Measurements from ENCODE around the gene EDDM3A. TPM values are rescaled to one million over a fixed set of nuclear protein-coding genes. Genes with fewer than 3 reads are reported as not detected.

EDDM3A gene
- polyA plus RNA-seq, 1 experiment: not detected

DNA sequence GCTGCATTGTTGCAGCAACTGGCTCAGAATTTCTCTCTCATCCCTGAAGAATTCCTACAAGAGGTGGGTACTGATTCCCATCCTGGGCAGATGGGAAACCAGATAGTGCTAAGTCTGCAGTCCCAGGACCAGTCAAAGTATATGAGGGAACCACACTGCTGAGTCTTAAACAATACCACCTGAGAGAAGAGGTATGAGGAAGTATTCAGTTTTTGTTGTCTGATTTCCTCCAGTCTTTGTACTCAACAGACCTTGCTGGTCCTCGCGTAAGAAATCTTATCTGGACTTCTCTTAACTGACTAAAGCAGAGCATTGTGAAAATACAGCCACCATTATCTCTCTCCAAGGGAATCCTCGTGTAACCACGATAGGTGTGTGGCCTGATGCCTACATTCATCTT is 3.6 kb upstream of the EDDM3A start:
- Histone ChIP-seq H3K9me3 (ENCODE audit: control insufficient read depth, insufficient read depth, low read length) (no peaks in the 10 kb centered on the region), H3K27ac (ENCODE audit: low read depth, low read length) (no peak overlapping the region), H3K4me3 (ENCODE audit: low read depth, low read length) (no peak overlapping the region), H3K27me3 (ENCODE audit: control insufficient read depth, insufficient read depth, low read length) (no peaks in the 10 kb centered on the region)
- DNase-seq (ENCODE audit: low read depth, low spot score): no peak
- TF ChIP-seq, protein P1, sequence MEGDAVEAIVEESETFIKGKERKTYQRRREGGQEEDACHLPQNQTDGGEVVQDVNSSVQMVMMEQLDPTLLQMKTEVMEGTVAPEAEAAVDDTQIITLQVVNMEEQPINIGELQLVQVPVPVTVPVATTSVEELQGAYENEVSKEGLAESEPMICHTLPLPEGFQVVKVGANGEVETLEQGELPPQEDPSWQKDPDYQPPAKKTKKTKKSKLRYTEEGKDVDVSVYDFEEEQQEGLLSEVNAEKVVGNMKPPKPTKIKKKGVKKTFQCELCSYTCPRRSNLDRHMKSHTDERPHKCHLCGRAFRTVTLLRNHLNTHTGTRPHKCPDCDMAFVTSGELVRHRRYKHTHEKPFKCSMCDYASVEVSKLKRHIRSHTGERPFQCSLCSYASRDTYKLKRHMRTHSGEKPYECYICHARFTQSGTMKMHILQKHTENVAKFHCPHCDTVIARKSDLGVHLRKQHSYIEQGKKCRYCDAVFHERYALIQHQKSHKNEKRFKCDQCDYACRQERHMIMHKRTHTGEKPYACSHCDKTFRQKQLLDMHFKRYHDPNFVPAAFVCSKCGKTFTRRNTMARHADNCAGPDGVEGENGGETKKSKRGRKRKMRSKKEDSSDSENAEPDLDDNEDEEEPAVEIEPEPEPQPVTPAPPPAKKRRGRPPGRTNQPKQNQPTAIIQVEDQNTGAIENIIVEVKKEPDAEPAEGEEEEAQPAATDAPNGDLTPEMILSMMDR (IDR thresholded peaks at IDR 0.05; ENCODE audit: low read depth, low read length): no peak
- ChIA-PET CTCF (no interaction called here), POLR2A (no interaction called here)

DNA sequence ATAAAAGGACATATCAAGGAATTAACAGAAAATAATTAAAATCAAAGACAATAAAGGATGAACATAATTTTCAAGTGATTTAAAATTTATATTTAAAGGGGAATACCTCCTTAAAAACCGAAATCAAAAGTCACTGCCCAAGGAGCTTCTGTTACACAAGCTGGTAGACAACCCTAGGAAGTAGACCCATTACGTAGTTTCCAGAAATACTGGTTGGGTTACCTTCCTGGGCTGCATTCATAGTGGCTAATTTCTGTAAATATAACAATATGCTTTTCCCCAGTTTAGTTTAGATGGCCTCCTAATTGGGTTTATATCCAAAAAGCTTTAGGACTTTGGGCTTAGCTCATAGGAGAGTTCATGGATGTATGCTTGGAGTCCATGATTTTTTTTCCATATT is 2.1 kb upstream of the EDDM3A start:
- no peaks in the 10 kb centered on the region for H3K9me3 ChIP-seq (ENCODE audit: control insufficient read depth, insufficient read depth, low read length)
- no peaks in the 10 kb centered on the region for H3K27me3 ChIP-seq (ENCODE audit: control insufficient read depth, insufficient read depth, low read length)
- H3K27ac ChIP-seq (ENCODE audit: low read depth, low read length): no peak overlapping the region
- no peak for DNase-seq (ENCODE audit: low read depth, low spot score)
- POLR2A ChIA-PET: no interaction called here
- H3K4me3 ChIP-seq (ENCODE audit: low read depth, low read length): no peak overlapping the region
- TF ChIP-seq, protein P1 (IDR thresholded peaks at IDR 0.05; ENCODE audit: low read depth, low read length): no peak
- CTCF ChIA-PET: interaction anchor here (1.1 kb wide), 1 partner anchor 53 kb away, joined by 3 read pairs; no protein-coding TSS in a partner anchor

DNA sequence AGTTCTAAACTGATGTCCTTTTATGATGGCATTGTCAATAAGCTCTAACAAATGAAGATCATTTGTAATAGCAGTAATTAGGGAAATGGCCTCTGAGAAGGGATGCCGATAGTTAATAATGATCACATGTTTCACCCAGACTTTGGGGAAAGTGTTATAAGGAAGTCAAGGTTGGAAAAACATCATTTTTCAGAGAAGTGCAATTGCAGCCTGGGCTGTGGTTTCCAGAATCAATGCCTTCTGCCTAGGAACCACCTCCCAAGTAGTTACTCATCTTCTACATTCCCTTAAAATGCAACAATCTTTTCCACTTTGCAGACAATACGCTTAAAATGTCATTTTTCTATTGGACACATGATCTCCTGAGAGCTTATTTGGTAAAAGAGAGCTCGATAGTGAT is 879 bp downstream of the EDDM3A start:
- Histone ChIP-seq H3K27me3 (ENCODE audit: control insufficient read depth, insufficient read depth, low read length) (no peaks in the 10 kb centered on the region), H3K9me3 (ENCODE audit: control insufficient read depth, insufficient read depth, low read length) (no peaks in the 10 kb centered on the region), H3K4me3 (ENCODE audit: low read depth, low read length) (no peak overlapping the region), H3K27ac (ENCODE audit: low read depth, low read length) (no peak overlapping the region)
- ChIA-PET POLR2A (no interaction called here), CTCF (interaction anchor here (1.4 kb wide), 1 partner anchor 224 kb away, joined by 5 read pairs; no protein-coding TSS in a partner anchor)
- DNase-seq (ENCODE audit: low read depth, low spot score): no peak
- TF ChIP-seq, protein P1 (IDR thresholded peaks at IDR 0.05; ENCODE audit: low read depth, low read length): no peak

DNA sequence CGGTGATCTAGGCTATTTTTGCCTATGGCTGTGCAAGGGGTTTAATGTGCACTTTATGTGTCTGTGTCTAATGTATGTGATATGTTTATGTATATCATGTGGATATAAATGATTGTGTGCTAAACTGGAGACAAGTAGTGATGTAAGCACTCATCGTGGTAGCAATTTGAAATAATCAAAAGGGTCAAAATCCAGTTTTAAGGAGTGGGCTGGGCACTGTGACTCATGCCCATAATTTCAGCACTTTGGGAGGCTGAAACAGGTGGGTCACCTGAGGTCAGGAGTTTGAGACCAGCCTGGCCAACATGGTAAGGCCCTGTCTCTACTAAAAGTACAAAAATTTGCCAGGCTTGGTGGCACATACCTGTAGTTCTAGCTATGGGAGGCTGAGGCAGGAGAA is 2.8 kb downstream of the EDDM3A start:
- H3K27ac ChIP-seq (ENCODE audit: low read depth, low read length): no peak overlapping the region
- TF ChIP-seq, protein P1 (IDR thresholded peaks at IDR 0.05; ENCODE audit: low read depth, low read length): no peak
- no peak for DNase-seq (ENCODE audit: low read depth, low spot score)
- no peak overlapping the region for H3K4me3 ChIP-seq (ENCODE audit: low read depth, low read length)
- POLR2A ChIA-PET: no interaction called here
- H3K27me3 ChIP-seq (ENCODE audit: control insufficient read depth, insufficient read depth, low read length): no peaks in the 10 kb centered on the region
- H3K9me3 ChIP-seq (ENCODE audit: control insufficient read depth, insufficient read depth, low read length): peaks cover 12% of the 10 kb centered on the region; the same call in 1 of the 2 replicates
- CTCF ChIA-PET: no interaction called here

DNA sequence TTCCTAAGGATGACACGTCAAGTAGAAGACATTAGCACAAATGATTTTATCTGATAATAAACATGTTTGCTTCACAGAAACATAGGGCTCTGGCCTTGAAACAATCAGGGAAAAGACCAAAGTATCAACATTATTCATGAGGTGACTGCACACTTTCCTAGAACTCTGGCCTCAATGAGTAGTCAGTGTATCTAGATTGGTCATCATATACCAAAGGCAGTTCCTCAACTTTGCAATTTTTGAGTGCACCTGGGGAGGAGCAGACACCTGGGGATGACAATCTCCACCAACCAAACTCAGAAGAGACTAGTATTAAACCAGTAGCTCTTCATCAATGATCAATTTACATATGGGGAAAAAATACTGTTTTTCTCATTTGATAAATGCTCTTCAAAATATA is 4.5 kb downstream of the EDDM3A start:
- ChIA-PET POLR2A (no interaction called here), CTCF (no interaction called here)
- Histone ChIP-seq H3K27ac (ENCODE audit: low read depth, low read length) (no peak overlapping the region), H3K4me3 (ENCODE audit: low read depth, low read length) (no peak overlapping the region), H3K9me3 (ENCODE audit: control insufficient read depth, insufficient read depth, low read length) (peaks cover 12% of the 10 kb centered on the region; the same call in 1 of the 2 replicates), H3K27me3 (ENCODE audit: control insufficient read depth, insufficient read depth, low read length) (no peaks in the 10 kb centered on the region)
- TF ChIP-seq, protein P1 (IDR thresholded peaks at IDR 0.05; ENCODE audit: low read depth, low read length): no peak
- DNase-seq (ENCODE audit: low read depth, low spot score): no peak

Data from AG04450 (cell line).